HUES64 (cell line): ENCODE measurements around the gene RHOC.
"Not testable (repeated sequence)": the region's sequence is repeated elsewhere in the genome, so short reads cannot be mapped to it uniquely, and the experiment has no call there.

ENCODE experiments used
- H3K27ac ChIP-seq: 2 replicates; pipeline ENCODE4 v1.7.0; 2013; ENCODE audit warnings: low read depth, low read length, inconsistent platforms
- H3K27me3 ChIP-seq: 2 replicates; pipeline ENCODE4 v1.6.1; 2013; ENCODE audit warnings: mild to moderate bottlenecking, low read length; ENCODE audit not compliant: insufficient read depth
- H3K36me3 ChIP-seq: 2 replicates; pipeline ENCODE4 v1.6.1; 2013; ENCODE audit warnings: mild to moderate bottlenecking, low read length; ENCODE audit not compliant: insufficient read depth
- H3K4me1 ChIP-seq: 2 replicates; pipeline ENCODE4 v1.6.1; 2013; ENCODE audit warnings: mild to moderate bottlenecking, low read length, moderate library complexity; ENCODE audit not compliant: insufficient read depth
- H3K4me3 ChIP-seq: 2 replicates; pipeline ENCODE4 v1.5.1; 2013; ENCODE audit warnings: mild to moderate bottlenecking, low read length, moderate library complexity
- H3K9ac ChIP-seq: 2 replicates; pipeline ENCODE4 v1.6.1; 2013; ENCODE audit warnings: mild to moderate bottlenecking, low read depth, low read length
- H3K9me3 ChIP-seq: 2 replicates; pipeline ENCODE4 v1.6.1; 2013; ENCODE audit warnings: low read depth, low read length; ENCODE audit not compliant: insufficient read depth
- WGBS: fragments of 150-250, 120-280 bp; methylation state at CpG from one replicate; pipeline ENCODE4 v1.1.7; 2013; ENCODE audit warnings: missing lambda C conversion rate; 5-methylcytosine and 5-hydroxymethylcytosine counted together

RHOC gene

DNA sequence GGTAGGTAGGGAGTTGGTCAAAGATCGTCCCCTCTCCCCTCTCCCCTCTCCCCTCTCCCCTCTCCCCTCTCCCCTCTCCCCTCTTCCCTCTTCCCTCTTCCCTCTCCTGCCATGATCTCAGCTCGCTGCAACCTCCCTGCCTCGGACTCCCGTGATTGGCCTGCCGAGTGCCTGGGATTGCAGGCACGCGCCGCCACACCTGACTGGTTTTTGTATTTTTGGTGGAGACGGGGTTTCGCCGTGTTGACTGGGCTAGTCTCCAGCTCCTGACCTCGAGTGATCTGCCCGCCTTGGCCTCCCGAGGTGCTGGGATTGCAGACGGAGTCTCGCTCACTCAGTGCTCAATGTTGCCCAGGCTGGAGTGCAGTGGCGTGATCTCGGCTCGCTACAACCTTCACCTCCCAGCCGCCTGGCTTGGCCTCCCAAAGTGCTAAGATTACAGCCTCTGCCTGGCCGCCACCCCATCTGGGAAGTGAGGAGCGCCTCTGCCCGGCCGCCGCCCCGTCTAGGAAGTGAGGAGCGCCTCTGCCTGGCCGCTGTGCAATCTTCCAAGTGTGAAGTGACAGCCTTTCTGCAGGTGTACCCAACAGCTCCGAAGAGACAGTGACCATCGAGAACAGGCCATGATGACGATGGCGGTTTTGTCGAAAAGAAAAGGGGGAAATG, 21.5 kb upstream of the RHOC start:
- peaks cover 12% of the 10 kb centered on the region for H3K27me3 ChIP-seq
- WGBS = 94% methylated on average over 32 of the region's 33 CpGs
- H3K9me3 ChIP-seq, H3K4me1 ChIP-seq, H3K27ac ChIP-seq, H3K4me3 ChIP-seq, H3K36me3 ChIP-seq, H3K9ac ChIP-seq: not testable (repeated sequence)

DNA sequence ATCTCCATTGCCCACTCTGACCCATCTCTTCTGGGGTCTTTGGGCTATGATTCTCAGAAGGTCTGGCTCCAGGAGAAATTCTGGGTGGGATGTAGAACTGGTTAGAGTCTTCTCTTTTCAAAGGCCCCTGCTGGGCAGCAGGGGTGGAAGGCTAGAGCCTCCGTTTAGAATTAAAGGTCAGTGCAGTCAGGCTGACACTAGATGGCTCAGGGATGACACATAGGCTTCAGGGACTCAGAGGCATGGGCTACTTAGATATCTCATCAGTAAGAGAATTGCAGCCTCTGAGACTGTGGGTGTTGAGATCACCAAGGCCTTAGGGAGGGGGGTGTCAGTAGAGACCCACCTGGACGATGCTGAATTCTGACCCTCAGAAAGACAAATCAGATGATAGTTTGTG, 20.8 kb upstream of the RHOC start:
- H3K9me3 ChIP-seq = no peaks in the 10 kb centered on the region
- peaks cover 19% of the 10 kb centered on the region for H3K27me3 ChIP-seq
- H3K27ac ChIP-seq = no peak overlapping the region
- WGBS = 38% methylated on average over 2 of the region's 2 CpGs
- H3K4me1 ChIP-seq = peaks cover 5% of the 10 kb centered on the region; the same call in 1 of the 2 replicates
- no peaks in the 10 kb centered on the region for H3K36me3 ChIP-seq
- no peak overlapping the region for H3K4me3 ChIP-seq
- no peak overlapping the region for H3K9ac ChIP-seq

DNA sequence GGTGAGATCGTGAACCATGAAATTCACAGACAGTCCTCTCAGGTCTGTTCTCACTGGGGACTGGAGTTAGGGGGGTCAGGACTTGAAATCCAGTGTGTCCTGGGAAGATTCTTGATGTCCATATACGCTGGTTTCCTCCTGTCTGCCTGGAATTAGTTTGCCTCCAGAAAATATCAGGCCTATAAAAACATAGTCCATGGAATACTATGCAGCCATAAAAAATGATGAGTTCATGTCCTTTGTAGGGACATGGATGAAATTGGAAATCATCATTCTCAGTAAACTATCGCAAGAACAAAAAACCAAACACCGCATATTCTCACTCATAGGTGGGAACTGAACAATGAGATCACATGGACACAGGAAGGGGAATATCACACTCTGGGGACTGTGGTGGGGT, 17.3 kb upstream of the RHOC start:
- 100% methylated on average over 2 of the region's 4 CpGs for WGBS
- H3K4me1 ChIP-seq, H3K27ac ChIP-seq, H3K36me3 ChIP-seq, H3K9ac ChIP-seq, H3K4me3 ChIP-seq, H3K9me3 ChIP-seq: not testable (repeated sequence)
- H3K27me3 ChIP-seq = peaks cover 35% of the 10 kb centered on the region

DNA sequence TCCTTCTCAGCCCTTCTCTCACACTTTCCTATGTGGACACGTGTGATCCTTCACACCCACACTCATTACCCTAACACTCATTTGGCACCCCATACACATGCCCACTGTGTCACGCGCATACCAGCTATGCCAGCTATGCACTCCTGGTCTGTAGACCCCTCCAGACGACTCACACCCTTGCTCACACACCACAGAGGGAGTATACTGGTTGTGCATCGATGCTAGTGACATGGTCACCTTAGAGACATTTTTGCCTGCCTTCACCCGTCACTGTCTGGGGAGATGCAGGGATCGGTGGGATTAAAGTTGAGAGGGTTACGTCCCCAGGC, 16.5 kb upstream of the RHOC start:
- no peaks in the 10 kb centered on the region for H3K36me3 ChIP-seq
- 73% methylated on average over 8 of the region's 8 CpGs for WGBS
- no peak overlapping the region for H3K9ac ChIP-seq
- peaks cover 6% of the 10 kb centered on the region; the same call in 1 of the 2 replicates for H3K4me1 ChIP-seq
- peaks cover 40% of the 10 kb centered on the region for H3K27me3 ChIP-seq
- no peaks in the 10 kb centered on the region for H3K9me3 ChIP-seq
- H3K4me3 ChIP-seq = no peak overlapping the region
- H3K27ac ChIP-seq = no peak overlapping the region

DNA sequence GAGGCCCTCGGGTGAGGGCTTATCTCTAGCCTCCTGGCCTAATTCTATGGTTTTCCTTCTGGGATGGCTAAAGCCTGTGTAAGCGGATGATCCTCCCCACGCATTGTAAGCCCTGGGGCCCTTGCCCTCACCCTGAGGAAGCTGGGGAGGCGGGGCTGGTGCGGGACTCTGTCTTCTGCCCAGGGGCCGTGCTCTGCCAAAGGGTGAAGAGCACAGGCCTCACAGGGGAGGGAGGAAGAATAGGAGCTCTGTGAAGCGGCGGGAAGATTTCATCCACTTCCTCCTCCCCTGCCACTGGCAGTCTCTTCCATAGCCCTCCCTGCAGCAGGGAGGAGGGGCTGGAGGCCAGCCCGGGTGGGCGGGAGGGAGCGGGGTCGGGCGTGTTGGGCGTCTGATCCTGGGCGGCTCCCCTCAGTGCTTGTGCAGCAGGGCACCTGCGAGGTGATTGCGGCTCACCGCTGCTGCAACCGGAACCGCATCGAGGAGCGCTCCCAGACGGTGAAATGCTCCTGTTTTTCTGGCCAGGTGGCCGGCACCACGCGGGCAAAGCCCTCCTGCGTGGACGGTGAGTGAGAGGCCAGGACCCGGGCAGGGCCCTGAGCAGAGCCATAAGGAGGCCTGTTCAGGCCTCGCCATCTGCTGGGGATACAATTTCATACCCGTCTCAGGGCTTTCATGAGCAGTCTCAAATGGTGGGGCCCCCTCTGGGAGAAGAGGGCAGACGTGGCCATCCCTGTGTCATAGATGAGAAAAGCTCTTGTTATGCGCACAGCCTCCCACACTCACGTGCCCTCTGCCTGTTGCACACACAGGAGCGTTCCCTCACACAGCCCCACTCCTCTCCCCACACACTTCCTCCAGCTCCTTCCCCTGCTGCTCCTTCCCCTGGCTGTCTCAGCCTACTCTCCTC, 15.9 kb upstream of the RHOC start:
- Histone ChIP-seq H3K27ac (no peak overlapping the region), H3K36me3 (no peaks in the 10 kb centered on the region), H3K4me3 (peak overlapping the region; percentile 35), H3K4me1 (peaks cover 6% of the 10 kb centered on the region; the same call in 1 of the 2 replicates), H3K9ac (0 out of 2 replicates have a peak overlapping the region, but pooled peaks have one; percentile 42), H3K27me3 (peaks cover 44% of the 10 kb centered on the region), H3K9me3 (no peaks in the 10 kb centered on the region)
- 16% methylated on average over 33 of the region's 35 CpGs for WGBS

DNA sequence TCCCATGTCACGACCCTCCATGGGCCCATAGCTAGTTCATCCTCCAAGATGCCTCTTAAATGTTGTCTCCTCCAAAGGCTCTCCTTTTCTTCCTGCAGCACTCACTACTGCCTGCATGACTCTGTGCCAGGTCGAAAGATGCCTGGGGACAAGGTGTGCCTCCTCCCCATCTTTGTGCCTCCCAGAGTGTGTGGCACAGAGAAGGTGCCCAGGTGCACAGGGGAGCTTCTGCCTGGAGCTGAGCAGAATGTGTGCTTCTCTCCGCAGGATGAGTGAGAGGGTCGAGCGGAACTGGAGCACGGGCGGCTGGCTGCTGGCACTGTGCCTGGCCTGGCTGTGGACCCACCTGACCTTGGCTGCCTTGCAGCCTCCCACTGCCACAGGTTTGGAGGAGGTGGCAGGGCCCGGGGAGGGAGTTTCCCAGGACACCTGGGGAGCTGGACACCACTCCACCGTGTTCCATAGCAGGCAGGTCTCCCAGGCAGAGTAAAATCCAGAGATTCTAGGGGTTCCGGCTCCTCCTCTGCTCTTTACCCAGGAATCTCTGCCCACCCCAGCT, 15.1 kb upstream of the RHOC start:
- Histone ChIP-seq H3K9me3 (no peaks in the 10 kb centered on the region), H3K27ac (no peak overlapping the region), H3K27me3 (peaks cover 44% of the 10 kb centered on the region), H3K4me1 (peaks cover 6% of the 10 kb centered on the region; the same call in 1 of the 2 replicates), H3K4me3 (no peak overlapping the region; the same call in 1 of the 2 replicates), H3K36me3 (no peaks in the 10 kb centered on the region), H3K9ac (no peak overlapping the region)
- 76% methylated on average over 10 of the region's 10 CpGs for WGBS

DNA sequence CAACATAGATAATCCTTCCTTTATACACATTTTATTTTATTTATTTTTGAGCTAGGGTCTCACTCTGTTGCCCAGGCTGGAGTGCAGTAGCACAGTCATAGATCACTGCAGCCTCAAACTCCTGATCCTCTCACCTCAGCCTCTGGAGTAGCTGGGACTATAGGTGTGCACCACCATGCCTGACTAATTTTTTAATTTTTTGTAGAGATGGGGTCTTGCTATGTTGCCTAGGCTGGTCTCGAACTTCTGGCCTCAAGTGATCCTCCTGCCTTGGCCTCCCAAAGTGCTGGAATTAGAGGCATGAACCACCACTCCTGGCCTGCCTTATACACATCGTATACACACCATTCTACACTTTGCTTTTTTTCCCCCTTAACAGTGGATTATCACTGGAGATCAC, 14.4 kb upstream of the RHOC start:
- H3K27me3 ChIP-seq = peaks cover 44% of the 10 kb centered on the region
- WGBS = 89% methylated on average over 2 of the region's 2 CpGs
- not testable (repeated sequence) for H3K4me3 ChIP-seq, H3K27ac ChIP-seq, H3K9ac ChIP-seq, H3K9me3 ChIP-seq, H3K4me1 ChIP-seq, H3K36me3 ChIP-seq

DNA sequence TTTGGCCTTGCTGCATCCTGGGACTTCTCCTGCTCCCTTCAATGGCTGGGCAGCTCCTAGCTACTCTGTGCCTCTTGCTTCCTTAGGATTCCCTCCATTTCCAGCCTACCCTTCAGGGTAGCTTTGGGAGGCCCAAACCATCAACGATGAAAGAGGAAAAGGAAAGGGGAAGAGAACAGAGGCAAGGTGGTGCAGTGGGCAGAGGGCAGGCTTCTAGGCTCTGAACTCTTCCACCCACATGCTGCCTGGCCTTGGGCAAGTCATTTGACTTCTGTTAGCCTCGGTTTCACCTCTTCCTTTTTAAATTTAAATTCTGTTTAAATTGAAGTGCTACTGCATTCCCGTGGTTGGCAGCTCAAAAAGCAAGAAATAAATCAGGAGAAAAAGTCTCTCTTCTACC, 13.9 kb upstream of the RHOC start:
- no peaks in the 10 kb centered on the region for H3K36me3 ChIP-seq
- no peak overlapping the region for H3K27ac ChIP-seq
- no peak overlapping the region for H3K9ac ChIP-seq
- peaks cover 48% of the 10 kb centered on the region for H3K27me3 ChIP-seq
- peaks cover 6% of the 10 kb centered on the region for H3K4me1 ChIP-seq
- 57% methylated on average over 3 of the region's 3 CpGs for WGBS
- H3K4me3 ChIP-seq = no peak overlapping the region
- no peaks in the 10 kb centered on the region for H3K9me3 ChIP-seq

DNA sequence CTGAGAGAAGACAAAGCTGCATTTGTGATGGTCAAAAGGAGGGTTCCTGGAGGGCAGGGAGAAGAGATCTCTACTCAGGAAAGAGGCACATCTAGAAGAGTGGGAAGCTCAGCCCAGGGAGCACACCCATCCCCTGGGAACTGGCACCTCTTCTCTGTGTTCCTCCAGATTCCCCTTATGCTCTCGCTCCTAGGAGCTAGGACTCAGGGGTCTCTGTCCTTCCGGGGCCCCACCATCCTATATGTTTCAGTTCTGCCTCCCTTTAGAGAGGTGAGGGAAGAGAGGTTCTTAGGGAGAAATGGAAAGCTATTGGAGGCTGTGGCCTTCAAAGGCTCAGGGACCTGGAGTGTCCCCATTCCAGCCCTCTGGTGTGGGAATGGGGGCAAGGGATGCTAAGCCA, 12.8 kb upstream of the RHOC start:
- Histone ChIP-seq H3K27me3 (peaks cover 52% of the 10 kb centered on the region), H3K36me3 (no peaks in the 10 kb centered on the region), H3K9ac (no peak overlapping the region), H3K4me3 (no peak overlapping the region), H3K9me3 (no peaks in the 10 kb centered on the region), H3K4me1 (peaks cover 6% of the 10 kb centered on the region), H3K27ac (no peak overlapping the region)
- WGBS = 92% methylated on average over 2 of the region's 2 CpGs

DNA sequence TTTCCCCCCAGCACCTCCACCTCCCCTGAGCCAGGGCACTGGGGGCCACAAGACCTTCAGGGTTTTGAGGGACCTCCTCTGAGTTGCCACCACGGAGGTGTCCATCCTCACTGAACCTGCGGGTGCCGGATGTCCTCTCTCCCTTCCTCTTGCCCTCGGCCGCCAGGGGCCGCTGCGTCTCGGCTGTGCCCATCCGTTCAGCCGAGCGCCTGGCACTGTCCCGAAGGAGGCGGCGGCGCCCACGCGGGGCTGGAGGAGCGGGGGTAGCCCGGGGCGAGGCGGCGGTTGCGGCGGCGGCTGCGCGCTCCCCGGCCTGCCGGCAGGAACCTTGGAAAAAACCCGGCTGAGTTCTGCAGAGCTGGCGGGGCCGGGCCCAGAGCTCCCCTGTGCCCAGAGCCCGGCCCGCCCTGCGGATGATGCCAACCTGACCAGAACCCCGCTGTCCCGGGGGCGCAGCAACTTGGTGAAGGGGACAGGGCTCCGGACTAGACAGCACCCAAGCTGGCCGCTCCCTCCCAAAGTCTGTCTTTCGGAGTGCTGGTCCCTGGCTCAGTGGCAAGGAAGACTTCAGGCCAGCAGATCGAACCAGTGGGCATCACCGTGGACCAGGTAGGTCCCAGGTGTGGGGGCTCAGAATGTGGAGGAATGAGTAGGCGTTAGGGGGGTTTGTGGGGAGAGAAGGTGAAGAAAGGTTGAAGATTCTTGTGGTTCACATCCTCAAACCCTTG, 11.9 kb upstream of the RHOC start:
- Histone ChIP-seq H3K36me3 (no peaks in the 10 kb centered on the region), H3K4me1 (peaks cover 6% of the 10 kb centered on the region), H3K9me3 (no peaks in the 10 kb centered on the region), H3K27me3 (peaks cover 58% of the 10 kb centered on the region), H3K27ac (no peak overlapping the region), H3K9ac (no peak overlapping the region), H3K4me3 (no peak overlapping the region)
- WGBS = 37% methylated on average over 44 of the region's 44 CpGs
